HCT116 (cell line): ENCODE data around the gene BTF3L4. TPM values are rescaled to one million over a fixed set of nuclear protein-coding genes. Genes with fewer than 3 reads are reported as not detected.

ENCODE experiments used
- total RNA-seq: library from RNA; stranded (reverse); gene quantifications from one replicate; pipeline ENCODE4 v1.2.1, GENCODE V29; 2021; ENCODE audit not compliant: unreplicated experiment

BTF3L4 gene
- total RNA-seq, 1 experiment from 2014 or later, result 56.6 TPM

Other genes with a start within 250 kb of the BTF3L4 start
- 182 TPM for gene NRDC, start 177.6 kb upstream of the BTF3L4 start, total RNA-seq
- 15.1 TPM for gene RAB3B, start 65.6 kb upstream of the BTF3L4 start, total RNA-seq
- 8.2 TPM for gene KTI12, start 22.5 kb upstream of the BTF3L4 start, total RNA-seq
- gene TXNDC12, start 1.1 kb upstream of the BTF3L4 start, total RNA-seq, result 82.8 TPM
- 14.2 TPM for gene ZFYVE9, start 85.8 kb downstream of the BTF3L4 start, total RNA-seq